OCI-LY7 (cell line): ENCODE measurements around the gene AAK1. TPM values are rescaled to one million over a fixed set of nuclear protein-coding genes. Genes with fewer than 3 reads are reported as not detected.

Experiments
- BruUV-seq: library from RNA; stranded (reverse); fragments of 400-500 nt; replicated peaks from 2 replicates; lab custom pipeline; 2021; lab: Mats Ljungman, UMichigan
- CTCF ChIA-PET: fragments of 300-600 bp; sonication (Branson Sonifier 250); formaldehyde crosslinking; loops from one replicate; lab custom pipeline; 2022; ENCODE audit warnings: antibody characterized with exemption; ENCODE audit not compliant: unreplicated experiment; lab: Charles Lee
- POLR2A ChIA-PET: fragments of 300-600 bp; sonication (Branson Sonifier 250); formaldehyde crosslinking; loops from one replicate; lab custom pipeline; 2022; ENCODE audit warnings: antibody characterized with exemption; lab: Charles Lee
- DNase-seq: peaks from one replicate; pipeline ENCODE4 v3.0.0-alpha.2; 2015; ENCODE audit warnings: low spot score
- H2AFZ ChIP-seq: fragments of 200-600 bp; sonication (generic), shearing (Covaris generic); 2 replicates; pipeline ENCODE4 v1.6.1; 2014; ENCODE audit warnings: mild to moderate bottlenecking, antibody characterized with exemption, low read length, moderate library complexity
- H3K27ac ChIP-seq: fragments of 200-600 bp; sonication (generic); 2 replicates; pipeline ENCODE4 v1.5.1; 2014; ENCODE audit warnings: mixed run types, low read depth, mild to moderate bottlenecking, moderate library complexity, low read length, inconsistent platforms; ENCODE audit not compliant: poor library complexity, severe bottlenecking
- H3K36me3 ChIP-seq: fragments of 200-600 bp; sonication (generic); 2 replicates; pipeline ENCODE4 v1.6.1; 2014; ENCODE audit warnings: mild to moderate bottlenecking, antibody characterized with exemption, low read length, moderate library complexity, mixed read lengths; ENCODE audit not compliant: insufficient read depth
- H3K4me1 ChIP-seq: fragments of 200-600 bp; sonication (generic); 2 replicates; pipeline ENCODE4 v1.5.1; 2014; ENCODE audit warnings: mild to moderate bottlenecking, low read length; ENCODE audit not compliant: insufficient read depth, poor library complexity, severe bottlenecking
- H3K4me2 ChIP-seq: fragments of 200-600 bp; sonication (generic); 2 replicates; pipeline ENCODE4 v1.6.1; 2014; ENCODE audit warnings: mild to moderate bottlenecking, low read length
- H3K4me3 ChIP-seq: fragments of 200-600 bp; sonication (generic); 2 replicates; pipeline ENCODE4 v1.5.1; 2014; ENCODE audit warnings: mild to moderate bottlenecking, low read depth, low read length; ENCODE audit not compliant: poor library complexity, severe bottlenecking
- H3K79me2 ChIP-seq: fragments of 200-600 bp; sonication (generic); 2 replicates; pipeline ENCODE4 v1.6.1; 2016; ENCODE audit warnings: low read depth, mild to moderate bottlenecking, low read length, moderate library complexity, mixed read lengths; ENCODE audit not compliant: insufficient read depth
- H3K9me2 ChIP-seq: fragments of 200-600 bp; sonication (generic); 2 replicates; pipeline ENCODE4 v1.6.1; 2016; ENCODE audit warnings: mild to moderate bottlenecking, low read length, mixed read lengths; ENCODE audit not compliant: insufficient read depth
- H3K9me3 ChIP-seq: fragments of 200-600 bp; sonication (generic); 2 replicates; pipeline ENCODE4 v1.6.1; 2014; ENCODE audit warnings: mild to moderate bottlenecking, mixed run types, low read length, mixed read lengths
- H4K20me1 ChIP-seq: fragments of 200-600 bp; sonication (generic); 2 replicates; pipeline ENCODE4 v1.6.1; 2014; ENCODE audit warnings: mild to moderate bottlenecking, antibody characterized with exemption, low read length, moderate library complexity, mixed read lengths; ENCODE audit not compliant: insufficient read depth
- EZH2phosphoT487 ChIP-seq: fragments of 200-600 bp; sonication (generic); IDR thresholded peaks from 2 replicates; pipeline ENCODE4 v1.6.1; 2018; ENCODE audit warnings: low read depth, borderline replicate concordance, mild to moderate bottlenecking, mixed run types, antibody characterized with exemption, low read length, moderate library complexity, mixed read lengths
- intact Hi-C: fragments of 100-400 bp; cut with micrococcal nuclease; formaldehyde crosslinking; loops from one replicate; pipeline ENCODE4 v1.10.0; 2022; ENCODE audit not compliant: unreplicated experiment
- total RNA-seq, 2 experiments: library from RNA; depleted of rRNA in 1 of 2; stranded (reverse); fragments of >200 nt in 1 of 2; shearing (Covaris generic) in 1 of 2; gene quantifications; 2 replicates each; pipeline ENCODE4 v1.2.3, GENCODE V29; 2014 to 2022
- TF ChIP-seq, protein P1 (sequence below): fragments of 200-600 bp; sonication (generic); conservative IDR thresholded peaks from 2 replicates; pipeline ENCODE4 v1.5.1; 2014; ENCODE audit warnings: mild to moderate bottlenecking, antibody characterized with exemption, low read length, moderate library complexity, mixed read lengths

AAK1 gene
- total RNA-seq, 2 experiments from 2014 or later, result 8.3 to 8.5 TPM

GRCh38 chr2:69509750-69510140 lies 133.8 kb downstream of the AAK1 start:
- H3K4me2 ChIP-seq, result no peak overlapping the region
- BruUV-seq, result no TSS peak
- no peaks in the 10 kb centered on the region for H4K20me1 ChIP-seq
- H3K27ac ChIP-seq, result no peak overlapping the region
- intact Hi-C loops, result no loop called here
- H3K9me3 ChIP-seq, result no peaks in the 10 kb centered on the region
- H3K79me2 ChIP-seq, result no peaks in the 10 kb centered on the region
- H3K4me3 ChIP-seq, result no peak overlapping the region
- CTCF ChIA-PET, result no interaction called here
- H3K9me2 ChIP-seq, result no peaks in the 10 kb centered on the region
- no peak overlapping the region for H2AFZ ChIP-seq
- H3K4me1 ChIP-seq, result no peaks in the 10 kb centered on the region
- POLR2A ChIA-PET, result no interaction called here
- H3K36me3 ChIP-seq, result no peaks in the 10 kb centered on the region
- no peak for TF ChIP-seq EZH2phosphoT487
- TF ChIP-seq, protein P1, sequence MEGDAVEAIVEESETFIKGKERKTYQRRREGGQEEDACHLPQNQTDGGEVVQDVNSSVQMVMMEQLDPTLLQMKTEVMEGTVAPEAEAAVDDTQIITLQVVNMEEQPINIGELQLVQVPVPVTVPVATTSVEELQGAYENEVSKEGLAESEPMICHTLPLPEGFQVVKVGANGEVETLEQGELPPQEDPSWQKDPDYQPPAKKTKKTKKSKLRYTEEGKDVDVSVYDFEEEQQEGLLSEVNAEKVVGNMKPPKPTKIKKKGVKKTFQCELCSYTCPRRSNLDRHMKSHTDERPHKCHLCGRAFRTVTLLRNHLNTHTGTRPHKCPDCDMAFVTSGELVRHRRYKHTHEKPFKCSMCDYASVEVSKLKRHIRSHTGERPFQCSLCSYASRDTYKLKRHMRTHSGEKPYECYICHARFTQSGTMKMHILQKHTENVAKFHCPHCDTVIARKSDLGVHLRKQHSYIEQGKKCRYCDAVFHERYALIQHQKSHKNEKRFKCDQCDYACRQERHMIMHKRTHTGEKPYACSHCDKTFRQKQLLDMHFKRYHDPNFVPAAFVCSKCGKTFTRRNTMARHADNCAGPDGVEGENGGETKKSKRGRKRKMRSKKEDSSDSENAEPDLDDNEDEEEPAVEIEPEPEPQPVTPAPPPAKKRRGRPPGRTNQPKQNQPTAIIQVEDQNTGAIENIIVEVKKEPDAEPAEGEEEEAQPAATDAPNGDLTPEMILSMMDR, result no peak
- no peak for DNase-seq

DNA sequence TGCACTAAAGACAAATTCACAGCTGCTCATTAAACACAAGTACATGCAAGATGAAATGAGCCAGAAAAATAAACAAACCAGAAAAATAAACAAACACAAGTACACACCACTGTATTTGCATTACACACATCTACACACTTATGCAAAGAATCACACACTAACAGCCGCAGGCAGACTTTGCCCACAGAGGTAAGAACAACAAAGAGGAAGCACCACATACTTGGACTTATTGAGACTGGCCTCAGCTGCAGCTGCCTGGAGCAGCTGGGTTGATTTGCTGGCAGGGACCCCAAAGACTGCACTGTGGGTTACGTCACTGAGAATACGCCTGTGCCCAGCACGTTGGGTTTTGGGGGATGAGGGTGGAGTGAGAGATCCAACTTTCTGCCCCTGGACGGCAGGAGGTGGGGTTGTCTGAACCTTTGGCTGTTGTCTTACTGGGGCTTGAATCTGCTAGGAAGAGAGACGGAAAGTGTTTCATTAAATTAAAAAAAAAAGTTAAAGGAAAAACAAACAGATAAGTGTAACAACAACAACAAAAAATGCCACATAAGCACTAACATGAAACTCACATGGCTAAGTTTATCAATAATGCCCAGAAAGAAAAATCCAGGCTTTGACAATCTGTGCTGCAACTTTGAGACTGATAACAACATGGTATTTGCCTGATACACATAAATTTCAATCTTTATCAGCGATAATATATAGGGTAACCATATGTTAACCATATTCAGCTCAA lies 134.4 kb downstream of the AAK1 start:
- Histone ChIP-seq H3K4me2 (no peak overlapping the region), H3K9me2 (no peaks in the 10 kb centered on the region), H3K4me3 (no peak overlapping the region), H3K79me2 (no peaks in the 10 kb centered on the region), H4K20me1 (no peaks in the 10 kb centered on the region), H3K9me3 (no peaks in the 10 kb centered on the region), H3K27ac (no peak overlapping the region), H3K36me3 (no peaks in the 10 kb centered on the region), H3K4me1 (no peaks in the 10 kb centered on the region), H2AFZ (no peak overlapping the region)
- no peak for DNase-seq
- ChIA-PET CTCF (no interaction called here), POLR2A (no interaction called here)
- BruUV-seq, result no TSS peak
- intact Hi-C loops, result no loop called here
- TF ChIP-seq, protein P1, result no peak
- TF ChIP-seq EZH2phosphoT487, result no peak

GRCh38 chr2:69505710-69506109 lies 137.8 kb downstream of the AAK1 start:
- ChIA-PET CTCF (no interaction called here), POLR2A (no interaction called here)
- Histone ChIP-seq H3K36me3 (no peaks in the 10 kb centered on the region), H3K9me3 (no peaks in the 10 kb centered on the region), H3K4me1 (no peaks in the 10 kb centered on the region), H3K4me2 (no peak overlapping the region), H3K27ac (no peak overlapping the region), H3K79me2 (no peaks in the 10 kb centered on the region), H2AFZ (no peak overlapping the region), H3K4me3 (no peak overlapping the region), H4K20me1 (no peaks in the 10 kb centered on the region), H3K9me2 (no peaks in the 10 kb centered on the region)
- TF ChIP-seq, protein P1, result no peak
- no peak for TF ChIP-seq EZH2phosphoT487
- DNase-seq, result no peak
- no TSS peak for BruUV-seq
- intact Hi-C loops, result no loop called here
